Trophoblast cell (in vitro differentiated cells and primary cell): Measurements from ENCODE around the gene MCTP1.

Experiments used
- DNase-seq, 2 donors: peaks; one replicate each; pipeline ENCODE4 v3.0.0-alpha.2; 2016
- H2AFZ ChIP-seq: 2 replicates; pipeline ENCODE4 v1.6.1; 2013; ENCODE audit warnings: low read length, moderate library complexity, mild to moderate bottlenecking; ENCODE audit not compliant: insufficient read depth, poor library complexity
- H2AK5ac ChIP-seq: 2 replicates; pipeline ENCODE4 v1.6.1; 2013; ENCODE audit warnings: mild to moderate bottlenecking, low read length
- H2BK120ac ChIP-seq: 2 replicates; pipeline ENCODE4 v1.6.1; 2013; ENCODE audit warnings: low read length, mild to moderate bottlenecking, moderate library complexity; ENCODE audit not compliant: insufficient read depth, poor library complexity
- H2BK12ac ChIP-seq: 2 replicates; pipeline ENCODE4 v1.6.1; 2013; ENCODE audit warnings: mild to moderate bottlenecking, low read length, moderate library complexity
- H2BK5ac ChIP-seq: 2 replicates; pipeline ENCODE4 v1.6.1; 2013; ENCODE audit warnings: low read length, low read depth, moderate library complexity, mild to moderate bottlenecking; ENCODE audit not compliant: poor library complexity
- H3K14ac ChIP-seq: 2 replicates; pipeline ENCODE4 v1.6.1; 2013; ENCODE audit warnings: mild to moderate bottlenecking, low read length
- H3K18ac ChIP-seq: 2 replicates; pipeline ENCODE4 v1.6.1; 2013; ENCODE audit warnings: mild to moderate bottlenecking, low read length
- H3K23ac ChIP-seq: 2 replicates; pipeline ENCODE4 v1.6.1; 2013; ENCODE audit warnings: low read length
- H3K27ac ChIP-seq: 2 replicates; pipeline ENCODE4 v1.5.1; 2013; ENCODE audit warnings: low read depth, mild to moderate bottlenecking, inconsistent platforms, low read length, moderate library complexity
- H3K27me3 ChIP-seq: 2 replicates; pipeline ENCODE4 v1.6.1; 2013; ENCODE audit warnings: inconsistent platforms, mild to moderate bottlenecking, low read length, moderate library complexity; ENCODE audit not compliant: insufficient read depth
- H3K36me3 ChIP-seq, 2 experiments: 1 replicate in 1 of 2; 2 replicates in 1 of 2; pipeline ENCODE4 v1.6.1; 2013; ENCODE audit warnings: low read length in 2 of 2, mild to moderate bottlenecking in 2 of 2, moderate library complexity in 1 of 2; ENCODE audit not compliant: insufficient read depth in 2 of 2, control insufficient read depth in 1 of 2
- H3K4ac ChIP-seq: 2 replicates; pipeline ENCODE4 v1.6.1; 2013; ENCODE audit warnings: low read depth, mild to moderate bottlenecking, low read length, moderate library complexity
- H3K4me1 ChIP-seq, 2 experiments: 1 replicate in 1 of 2; 2 replicates in 1 of 2; pipeline ENCODE4 v1.6.1; 2013; ENCODE audit warnings: low read length in 2 of 2, mild to moderate bottlenecking in 2 of 2, moderate library complexity in 1 of 2; ENCODE audit not compliant: insufficient read depth in 2 of 2, control insufficient read depth in 1 of 2
- H3K4me2 ChIP-seq: 2 replicates; pipeline ENCODE4 v1.6.1; 2013; ENCODE audit warnings: inconsistent platforms, mild to moderate bottlenecking, low read length, moderate library complexity
- H3K4me3 ChIP-seq: 2 replicates; pipeline ENCODE4 v1.5.1; 2013; ENCODE audit warnings: mild to moderate bottlenecking, low read depth, low read length, inconsistent platforms
- H3K79me1 ChIP-seq: one replicate; pipeline ENCODE4 v1.6.1; 2013; ENCODE audit warnings: low read length
- H3K79me2 ChIP-seq: 2 replicates; pipeline ENCODE4 v1.6.1; 2013; ENCODE audit warnings: low read length, mild to moderate bottlenecking; ENCODE audit not compliant: control insufficient read depth, insufficient read depth, poor library complexity
- H3K9ac ChIP-seq: 2 replicates; pipeline ENCODE4 v1.6.1; 2013; ENCODE audit warnings: mild to moderate bottlenecking, low read length
- H3K9me3 ChIP-seq: 2 replicates; pipeline ENCODE4 v1.6.1; 2013; ENCODE audit warnings: low read depth, mild to moderate bottlenecking, control low read depth, inconsistent platforms, low read length; ENCODE audit not compliant: insufficient read depth
- H4K12ac ChIP-seq: 2 replicates; pipeline ENCODE4 v1.6.1; 2013; ENCODE audit warnings: low read depth, mild to moderate bottlenecking, low read length, moderate library complexity
- H4K8ac ChIP-seq: 2 replicates; pipeline ENCODE4 v1.6.1; 2013; ENCODE audit warnings: low read depth, mild to moderate bottlenecking, low read length, moderate library complexity
- H4K91ac ChIP-seq: one replicate; pipeline ENCODE4 v1.6.1; 2013; ENCODE audit warnings: low read depth, mild to moderate bottlenecking, low read length, moderate library complexity
- WGBS: extraction: QIAGEN DNeasy Blood & Tissue Kit; methylation state at CpG from one replicate; pipeline ENCODE4 v1.1.7; 2013; ENCODE audit warnings: missing lambda C conversion rate; ENCODE audit not compliant: insufficient read length, insufficient coverage; ENCODE audit errors: extremely low coverage; 5-methylcytosine and 5-hydroxymethylcytosine counted together

MCTP1 gene

DNA sequence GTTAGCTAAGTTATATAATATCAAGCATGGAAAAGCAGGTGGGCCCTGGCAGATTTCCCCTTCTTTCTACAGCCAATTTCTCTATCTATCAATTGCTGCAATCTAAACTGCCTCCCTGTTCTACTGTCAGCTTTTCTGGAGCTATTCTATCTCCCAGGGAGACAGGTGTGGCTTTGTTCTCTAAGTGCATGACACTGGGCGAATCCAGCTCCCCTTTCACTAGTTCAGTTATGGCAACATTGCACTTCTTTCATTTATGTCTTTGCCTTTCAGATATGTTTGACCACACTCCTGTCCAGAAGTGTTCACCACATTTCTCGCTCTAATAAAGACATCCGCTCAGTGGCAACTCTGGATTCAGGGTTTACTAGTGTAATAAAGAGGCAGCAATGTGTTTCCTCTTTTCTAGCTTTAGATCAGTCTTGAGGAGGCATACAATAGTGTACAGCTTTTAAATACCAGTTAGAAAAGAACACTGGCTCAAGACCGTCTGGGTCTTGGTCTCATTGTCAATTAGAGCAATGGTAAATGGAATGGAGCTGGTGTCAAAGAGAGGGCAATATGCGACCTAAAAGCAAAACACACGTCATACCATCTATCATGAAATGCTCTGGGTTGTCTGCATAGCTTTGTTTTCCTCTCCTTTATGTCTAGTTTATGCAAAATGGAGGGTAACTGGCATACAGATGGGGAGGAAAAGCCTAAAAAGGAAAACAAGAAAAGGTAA, 469.4 kb downstream of the MCTP1 start:
- no peak overlapping the region for H3K14ac ChIP-seq
- H2BK120ac ChIP-seq: no peak overlapping the region
- no peaks in the 10 kb centered on the region for H3K4me1 ChIP-seq
- no peak overlapping the region for H4K8ac ChIP-seq
- H3K18ac ChIP-seq: no peak overlapping the region
- no peak for DNase-seq
- no peaks in the 10 kb centered on the region for H3K9me3 ChIP-seq
- H3K36me3 ChIP-seq: no peaks in the 10 kb centered on the region
- no peak overlapping the region for H3K4ac ChIP-seq
- H3K4me2 ChIP-seq: no peak overlapping the region
- no peak overlapping the region for H2BK5ac ChIP-seq
- H3K79me1 ChIP-seq: no peaks in the 10 kb centered on the region
- no peak overlapping the region for H4K12ac ChIP-seq
- WGBS: no CpG with 5 or more reads among the region's 6 CpGs
- H2AK5ac ChIP-seq: no peak overlapping the region
- H3K79me2 ChIP-seq: no peaks in the 10 kb centered on the region
- no peak overlapping the region for H3K9ac ChIP-seq
- H3K27ac ChIP-seq: no peak overlapping the region
- no peak overlapping the region for H2BK12ac ChIP-seq
- no peak overlapping the region for H3K23ac ChIP-seq
- H2AFZ ChIP-seq: no peak overlapping the region
- H4K91ac ChIP-seq: no peak overlapping the region
- no peaks in the 10 kb centered on the region for H3K27me3 ChIP-seq
- no peak overlapping the region for H3K4me3 ChIP-seq

- no peak overlapping the region for H3K18ac ChIP-seq
- no peak for DNase-seq
- WGBS: no CpG with 5 or more reads among the region's 2 CpGs
- H2BK5ac ChIP-seq: no peak overlapping the region
- H3K27ac ChIP-seq: no peak overlapping the region
- no peak overlapping the region for H2AK5ac ChIP-seq
- no peak overlapping the region for H4K12ac ChIP-seq
- H2BK120ac ChIP-seq: no peak overlapping the region
- H3K14ac ChIP-seq: no peak overlapping the region
- no peaks in the 10 kb centered on the region for H3K4me1 ChIP-seq
- no peak overlapping the region for H3K4ac ChIP-seq
- no peaks in the 10 kb centered on the region for H3K79me1 ChIP-seq
- H4K91ac ChIP-seq: no peak overlapping the region
- no peak overlapping the region for H3K4me2 ChIP-seq
- no peak overlapping the region for H3K4me3 ChIP-seq
- H3K9me3 ChIP-seq: no peaks in the 10 kb centered on the region
- no peak overlapping the region for H2BK12ac ChIP-seq
- H3K27me3 ChIP-seq: no peaks in the 10 kb centered on the region
- no peaks in the 10 kb centered on the region for H3K36me3 ChIP-seq
- no peak overlapping the region for H3K23ac ChIP-seq
- H4K8ac ChIP-seq: no peak overlapping the region
- H2AFZ ChIP-seq: no peak overlapping the region
- no peak overlapping the region for H3K9ac ChIP-seq
- H3K79me2 ChIP-seq: no peaks in the 10 kb centered on the region
These were observed 472.7 kb downstream of the MCTP1 start for GRCh38 chr5:94812232-94812631.

- Histone ChIP-seq H2AFZ (no peak overlapping the region), H3K18ac (no peak overlapping the region), H2BK120ac (no peak overlapping the region), H3K79me1 (no peaks in the 10 kb centered on the region), H4K8ac (no peak overlapping the region), H3K14ac (no peak overlapping the region), H3K36me3 (no peaks in the 10 kb centered on the region), H3K27ac (no peak overlapping the region), H2BK12ac (no peak overlapping the region), H3K4ac (no peak overlapping the region), H3K23ac (no peak overlapping the region), H3K9me3 (no peaks in the 10 kb centered on the region), H3K4me1 (no peaks in the 10 kb centered on the region), H3K4me3 (no peak overlapping the region), H2BK5ac (no peak overlapping the region), H4K91ac (no peak overlapping the region), H3K4me2 (no peak overlapping the region), H3K9ac (no peak overlapping the region), H2AK5ac (no peak overlapping the region), H3K27me3 (no peaks in the 10 kb centered on the region), H4K12ac (no peak overlapping the region), H3K79me2 (no peaks in the 10 kb centered on the region)
- WGBS: no CpG with 5 or more reads among the region's 6 CpGs
- DNase-seq: no peak
These were observed 473.6 kb downstream of the MCTP1 start for GRCh38 chr5:94811331-94811730.

DNA sequence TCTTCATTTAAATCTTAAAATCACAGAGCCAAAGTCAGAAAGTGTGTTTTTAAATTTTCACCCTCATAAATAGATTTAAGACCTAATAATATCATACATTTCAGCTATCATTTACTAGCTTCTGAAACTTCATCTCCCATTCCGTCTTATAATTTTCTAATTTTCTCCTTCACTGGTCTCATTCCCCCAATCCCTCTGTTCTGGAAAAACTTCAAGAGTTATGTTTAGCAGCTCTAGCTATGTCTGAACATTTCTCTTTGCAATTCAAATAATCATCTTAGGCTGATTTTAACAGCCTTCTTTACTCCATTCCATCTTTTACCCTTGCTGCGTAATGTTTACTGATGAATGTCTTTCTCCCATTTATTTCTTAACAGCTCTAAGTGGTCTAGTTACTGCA, 474.0 kb downstream of the MCTP1 start:
- H3K4me2 ChIP-seq: no peak overlapping the region
- no peak overlapping the region for H4K12ac ChIP-seq
- H3K4me1 ChIP-seq: no peaks in the 10 kb centered on the region
- no peak overlapping the region for H3K27ac ChIP-seq
- no peak overlapping the region for H2BK120ac ChIP-seq
- H2AK5ac ChIP-seq: no peak overlapping the region
- no peak overlapping the region for H3K9ac ChIP-seq
- no peak overlapping the region for H3K18ac ChIP-seq
- DNase-seq: no peak
- H3K9me3 ChIP-seq: no peaks in the 10 kb centered on the region
- WGBS: 100% methylated on average over 1 of the region's 2 CpGs
- no peak overlapping the region for H3K14ac ChIP-seq
- H4K8ac ChIP-seq: no peak overlapping the region
- H3K23ac ChIP-seq: no peak overlapping the region
- no peak overlapping the region for H2BK5ac ChIP-seq
- H3K27me3 ChIP-seq: no peaks in the 10 kb centered on the region
- no peak overlapping the region for H3K4me3 ChIP-seq
- H3K4ac ChIP-seq: no peak overlapping the region
- H2AFZ ChIP-seq: no peak overlapping the region
- no peaks in the 10 kb centered on the region for H3K36me3 ChIP-seq
- H4K91ac ChIP-seq: no peak overlapping the region
- H3K79me2 ChIP-seq: no peaks in the 10 kb centered on the region
- no peaks in the 10 kb centered on the region for H3K79me1 ChIP-seq
- no peak overlapping the region for H2BK12ac ChIP-seq
